SK-N-SH (cell line): Measurements from ENCODE around the gene CD300LB. TPM values are rescaled to one million over a fixed set of nuclear protein-coding genes. Genes with fewer than 3 reads are reported as not detected.
"Not testable (repeated sequence)": the region's sequence is repeated elsewhere in the genome, so short reads cannot be mapped to it uniquely, and the experiment has no call there.

Experiments used
- CTCF ChIA-PET: fragments of 300-600, 350-600 bp; formaldehyde crosslinking; extraction: SDS; loops from one replicate; lab custom pipeline; 2021; lab: Yijun Ruan, JAX
- POLR2A ChIA-PET: fragments of 350-600 bp; sonication (Branson Sonifier 250); formaldehyde crosslinking; extraction: SDS; loops from one replicate; lab custom pipeline; 2020; ENCODE audit warnings: antibody characterized with exemption, inconsistent platforms; lab: Yijun Ruan, JAX
- DNase-seq: peaks from one replicate; pipeline ENCODE4 v3.0.0; 2012
- H2AFZ ChIP-seq: fragments of 200-600 bp; sonication (generic); 2 replicates; pipeline ENCODE4 v1.8.1; 2016; ENCODE audit warnings: antibody characterized with exemption, mild to moderate bottlenecking, low read depth
- H3F3A ChIP-seq: fragments of 200-600 bp; sonication (generic); replicated peaks from 2 replicates; pipeline ENCODE3; 2016; ENCODE audit warnings: antibody characterized with exemption, mild to moderate bottlenecking; ENCODE audit not compliant: insufficient read depth
- H3K27ac ChIP-seq, 2 experiments: fragments of 200-500 bp in 1 of 2; fragments of 200-600 bp in 1 of 2; sonication (Bioruptor generic) in 1 of 2; sonication (generic), shearing (Covaris generic) in 1 of 2; 2 replicates each; pipeline versions ENCODE4 v1.5.1 to v1.6.1; 2014 to 2016; ENCODE audit warnings: low read depth in 2 of 2, inconsistent platforms in 1 of 2, low read length in 1 of 2, mild to moderate bottlenecking in 1 of 2, mixed read lengths in 1 of 2
- H3K27me3 ChIP-seq: fragments of 200-600 bp; sonication (generic), shearing (Covaris generic); 2 replicates; pipeline ENCODE4 v1.6.1; 2016; ENCODE audit warnings: mixed run types; ENCODE audit not compliant: insufficient read depth
- H3K36me3 ChIP-seq, 2 experiments: fragments of 200-500 bp in 1 of 2; fragments of 200-600 bp in 1 of 2; sonication (Bioruptor generic) in 1 of 2; sonication (generic) in 1 of 2; replicated peaks in 1 of 2; 2 replicates each; pipeline versions ENCODE3 to v1.5.1; 2014 to 2016; ENCODE audit warnings: low read length in 1 of 2, mild to moderate bottlenecking in 1 of 2; ENCODE audit not compliant: insufficient read depth in 2 of 2, control insufficient read depth in 1 of 2
- H3K4me1 ChIP-seq, 2 experiments: fragments of 200-500 bp in 1 of 2; fragments of 200-600 bp in 1 of 2; sonication (Bioruptor generic) in 1 of 2; sonication (generic), shearing (Covaris generic) in 1 of 2; 2 replicates each; pipeline versions ENCODE4 v1.5.1 to v1.6.1; 2014 to 2016; ENCODE audit warnings: low read depth in 1 of 2, low read length in 1 of 2, mixed run types in 1 of 2; ENCODE audit not compliant: insufficient read depth in 2 of 2, control insufficient read depth in 1 of 2
- H3K4me2 ChIP-seq: fragments of 200-600 bp; sonication (generic), shearing (Covaris generic); 2 replicates; pipeline ENCODE4 v1.6.1; 2017; ENCODE audit warnings: mixed run types
- H3K4me3 ChIP-seq, 2 experiments: fragments of 200-500 bp in 1 of 2; fragments of 200-600 bp in 1 of 2; sonication (Bioruptor generic) in 1 of 2; sonication (generic), shearing (Covaris generic) in 1 of 2; 2 replicates each; pipeline versions ENCODE4 v1.5.1 to v1.8.1; 2014 to 2016; ENCODE audit warnings: low read depth in 2 of 2, inconsistent platforms in 1 of 2, low read length in 1 of 2, mild to moderate bottlenecking in 1 of 2, mixed read lengths in 1 of 2, moderate library complexity in 1 of 2
- H3K79me2 ChIP-seq: fragments of 200-600 bp; sonication (generic); 2 replicates; pipeline ENCODE4 v1.8.1; 2017; ENCODE audit warnings: mild to moderate bottlenecking; ENCODE audit not compliant: insufficient read depth
- H3K9ac ChIP-seq: fragments of 200-600 bp; sonication (generic); 2 replicates; pipeline ENCODE4 v1.6.1; 2017; ENCODE audit warnings: mixed run types
- H3K9me2 ChIP-seq: fragments of 200-600 bp; sonication (generic); 2 replicates; pipeline ENCODE4 v1.6.1; 2017; ENCODE audit warnings: mixed run types
- H3K9me3 ChIP-seq: fragments of 200-600 bp; sonication (generic); 2 replicates; pipeline ENCODE4 v1.6.1; 2017; ENCODE audit warnings: mixed run types, mild to moderate bottlenecking, moderate library complexity
- H4K20me1 ChIP-seq: fragments of 200-600 bp; sonication (generic); 2 replicates; pipeline ENCODE4 v1.6.1; 2017; ENCODE audit warnings: mild to moderate bottlenecking, mixed run types; ENCODE audit not compliant: insufficient read depth
- CHD2 ChIP-seq: fragments of 150-350 bp; IDR thresholded peaks from 2 replicates; pipeline ENCODE4 v1.6.1; 2018; ENCODE audit warnings: low read length; ENCODE audit not compliant: partially characterized antibody
- ELF1 ChIP-seq: IDR thresholded peaks from 2 replicates; pipeline ENCODE4 v1.4.0; 2012
- FOXJ3 ChIP-seq: sonication (generic); formaldehyde crosslinking; IDR thresholded peaks from 2 replicates; pipeline ENCODE4 v1.5.1; 2020; ENCODE audit warnings: mild to moderate bottlenecking, missing genetic modification reagents
- FOXM1 ChIP-seq: IDR thresholded peaks from 2 replicates; pipeline ENCODE4 v1.4.0; 2012; ENCODE audit warnings: low read depth, mild to moderate bottlenecking
- GATA2 ChIP-seq: sonication (generic); formaldehyde crosslinking; IDR thresholded peaks from 2 replicates; pipeline ENCODE4 v1.5.0; 2020; ENCODE audit warnings: mild to moderate bottlenecking, missing genetic modification reagents
- IRF3 ChIP-seq: fragments of 150-350 bp; IDR thresholded peaks from 2 replicates; pipeline ENCODE4 v1.6.1; 2016; ENCODE audit warnings: mild to moderate bottlenecking, low read depth, low read length
- MEF2A ChIP-seq: IDR thresholded peaks from 2 replicates; pipeline ENCODE4 v1.4.0; 2012; ENCODE audit warnings: low read depth, borderline replicate concordance
- NFIC ChIP-seq: IDR thresholded peaks from 2 replicates; pipeline ENCODE4 v1.4.0; 2012; ENCODE audit warnings: borderline replicate concordance
- NRF1 ChIP-seq: IDR thresholded peaks from 2 replicates; pipeline ENCODE4 v1.6.1; 2012; ENCODE audit warnings: low read depth, mild to moderate bottlenecking, low read length
- PBX3 ChIP-seq: IDR thresholded peaks from 2 replicates; pipeline ENCODE4; 2012
- POLR2AphosphoS5 ChIP-seq: IDR thresholded peaks from 2 replicates; pipeline ENCODE4 v1.6.1; 2012; ENCODE audit warnings: low read depth, low read length
- RAD21 ChIP-seq: IDR thresholded peaks from 2 replicates; pipeline ENCODE4 v1.6.1; 2012; ENCODE audit warnings: mild to moderate bottlenecking, low read length
- REST ChIP-seq: IDR thresholded peaks from 2 replicates; pipeline ENCODE4 v1.6.1; 2012; ENCODE audit warnings: mild to moderate bottlenecking, low read depth, low read length, moderate library complexity
- RFX5 ChIP-seq: IDR thresholded peaks from 2 replicates; pipeline ENCODE4 v1.6.1; 2012; ENCODE audit warnings: mild to moderate bottlenecking, improper control_type of control experiment, low read length
- RXRA ChIP-seq: IDR thresholded peaks from 2 replicates; pipeline ENCODE4 v1.4.0; 2012; ENCODE audit warnings: low read depth, mild to moderate bottlenecking, borderline replicate concordance
- TAF1 ChIP-seq: IDR thresholded peaks from 2 replicates; pipeline ENCODE4 v1.6.1; 2012; ENCODE audit warnings: low read depth, mild to moderate bottlenecking, low read length, moderate library complexity, borderline replicate concordance
- TCF12 ChIP-seq: IDR thresholded peaks from 2 replicates; pipeline ENCODE4 v1.4.0; 2012
- USF1 ChIP-seq: IDR thresholded peaks from 2 replicates; pipeline ENCODE4 v1.4.0; 2012; ENCODE audit warnings: low read depth, borderline replicate concordance
- WGBS: methylation state at CpG from one replicate; pipeline ENCODE4 v1.1.6; 2017; ENCODE audit warnings: low lambda C conversion rate; 5-methylcytosine and 5-hydroxymethylcytosine counted together
- polyA plus RNA-seq, 3 experiments: library from polyadenylated mRNA; depleted of rRNA; stranded (reverse); fragments of >200 nt; gene quantifications; 2 replicates each; pipeline ENCODE4 v1.2.3, GENCODE V29; 2012

The CD300LB gene
- polyA plus RNA-seq, 1 of the 3 experiments (the other 2 are of a cell fraction): not detected

GRCh38 chr17:74490716-74491115, 40.6 kb downstream of the CD300LB start:
- WGBS: 51% methylated on average over 9 of the region's 9 CpGs
- H3F3A ChIP-seq: no peaks in the 10 kb centered on the region
- CTCF ChIA-PET: interaction anchor here (0.7 to 8.8 kb wide), 7 partner anchors 9 to 122 kb away, joined by 3 to 85 read pairs (median 6); partner anchors contain the start of gene GPR142

GRCh38 chr17:74488276-74488675, 43.0 kb downstream of the CD300LB start:
- POLR2A ChIA-PET, H3K4me3 ChIP-seq, H3K79me2 ChIP-seq, H3K9me2 ChIP-seq, H3K27me3 ChIP-seq, H3K27ac ChIP-seq, H3K9ac ChIP-seq, H3K4me2 ChIP-seq, H3K9me3 ChIP-seq, H4K20me1 ChIP-seq, H3K36me3 ChIP-seq, H2AFZ ChIP-seq, H3K4me1 ChIP-seq, H3F3A ChIP-seq, DNase-seq: not testable (repeated sequence)
- CTCF ChIA-PET: interaction anchor here (0.6 to 3.7 kb wide), 6 partner anchors 12 to 120 kb away, joined by 3 to 23 read pairs (median 4); no protein-coding TSS in a partner anchor
- WGBS: 33% methylated on average over 4 of the region's 4 CpGs

More at GRCh38 chr17:74490716-74491115, 40.6 kb downstream of the CD300LB start:
- Histone ChIP-seq H3K9ac (no peak overlapping the region), H4K20me1 (no peaks in the 10 kb centered on the region), H3K79me2 (no peaks in the 10 kb centered on the region), H3K4me1 (no peaks in the 10 kb centered on the region), H2AFZ (no peak overlapping the region), H3K27me3 (no peaks in the 10 kb centered on the region), H3K9me3 (no peaks in the 10 kb centered on the region), H3K4me3 (no peak overlapping the region), H3K9me2 (no peaks in the 10 kb centered on the region), H3K36me3 (no peaks in the 10 kb centered on the region), H3K27ac (no peak overlapping the region), H3K4me2 (no peak overlapping the region)
- no peak for TF ChIP-seq TAF1
- no peak for TF ChIP-seq NFIC
- TF ChIP-seq RFX5: no peak
- no peak for TF ChIP-seq PBX3
- no peak for TF ChIP-seq CHD2
- no peak for TF ChIP-seq POLR2AphosphoS5
- TF ChIP-seq NRF1: no peak
- TF ChIP-seq TCF12: no peak
- TF ChIP-seq MEF2A: no peak
- no peak for TF ChIP-seq RXRA
- TF ChIP-seq RAD21: no peak
- TF ChIP-seq REST: no peak
- TF ChIP-seq FOXJ3 (CRISPR knock-in tag): no peak
- TF ChIP-seq USF1: no peak
- no peak for TF ChIP-seq ELF1
- no peak for TF ChIP-seq FOXM1
- no peak for TF ChIP-seq GATA2
- TF ChIP-seq IRF3: no peak
- DNase-seq: no peak
- POLR2A ChIA-PET: no interaction called here
